ENCODE measurements around the gene ZNF438.

ZNF438 gene

GRCh38 chr10:30831426-30831825, 200.2 kb downstream of the ZNF438 start:
- Histone ChIP-seq H3K27me3 (no peaks in the 10 kb centered on the region), H3K4me1 (no peaks in the 10 kb centered on the region), H3K4me2 (no peak overlapping the region), H3K4me3 (no peak overlapping the region), H3K36me3 (no peaks in the 10 kb centered on the region; a peak in 1 of 22 replicates), H4K20me1 (no peaks in the 10 kb centered on the region; a peak in 2 of 22 replicates), H3K27ac (no peak overlapping the region), H3K9me3 (replicated peaks in 1 of 11) (no peaks in the 10 kb centered on the region), H3K9ac (no peak overlapping the region)
- TF ChIP-seq Cebpa-rat (IDR thresholded peaks at IDR 0.05): no peak

GRCh38 chr10:30830315-30831230, 201.1 kb downstream of the ZNF438 start:
- no peaks in the 10 kb centered on the region for H3K36me3 ChIP-seq
- TF ChIP-seq Cebpa-rat (IDR thresholded peaks at IDR 0.05): no peak
- H3K4me2 ChIP-seq: no peak overlapping the region
- H3K27ac ChIP-seq: no peak overlapping the region
- no peaks in the 10 kb centered on the region for H3K9me3 ChIP-seq (replicated peaks in 1 of 11)
- no peaks in the 10 kb centered on the region for H3K4me1 ChIP-seq
- no peak overlapping the region for H3K4me3 ChIP-seq
- H3K27me3 ChIP-seq: no peaks in the 10 kb centered on the region
- no peak overlapping the region for H3K9ac ChIP-seq
- H4K20me1 ChIP-seq: no peaks in the 10 kb centered on the region; a peak in 2 of 22 replicates

GRCh38 chr10:30829901-30830300, 201.8 kb downstream of the ZNF438 start:
- Histone ChIP-seq H3K4me1 (no peaks in the 10 kb centered on the region), H3K9ac (no peak overlapping the region), H3K27me3 (no peaks in the 10 kb centered on the region), H3K4me2 (no peak overlapping the region), H4K20me1 (no peaks in the 10 kb centered on the region; a peak in 2 of 22 replicates), H3K36me3 (no peaks in the 10 kb centered on the region), H3K27ac (no peak overlapping the region), H3K9me3 (replicated peaks in 1 of 11) (no peaks in the 10 kb centered on the region), H3K4me3 (no peak overlapping the region)
- no peak for TF ChIP-seq Cebpa-rat (IDR thresholded peaks at IDR 0.05)

- Histone ChIP-seq H3K27me3 (no peaks in the 10 kb centered on the region), H3K9me3 (replicated peaks in 1 of 11) (no peaks in the 10 kb centered on the region), H3K4me2 (no peak overlapping the region), H3K4me3 (no peak overlapping the region), H3K4me1 (no peaks in the 10 kb centered on the region), H3K27ac (no peak overlapping the region), H3K9ac (no peak overlapping the region), H3K36me3 (no peaks in the 10 kb centered on the region), H4K20me1 (no peaks in the 10 kb centered on the region; a peak in 2 of 22 replicates)
- no peak for TF ChIP-seq Cebpa-rat (IDR thresholded peaks at IDR 0.05)
Measured at GRCh38 chr10:30828680-30829079, 203.0 kb downstream of the ZNF438 start.

- Histone ChIP-seq H4K20me1 (no peaks in the 10 kb centered on the region; a peak in 2 of 22 replicates), H3K36me3 (no peaks in the 10 kb centered on the region), H3K27ac (no peak overlapping the region), H3K9ac (no peak overlapping the region), H3K4me3 (no peak overlapping the region), H3K9me3 (replicated peaks in 1 of 11) (no peaks in the 10 kb centered on the region), H3K4me1 (no peaks in the 10 kb centered on the region), H3K4me2 (no peak overlapping the region), H3K27me3 (no peaks in the 10 kb centered on the region)
- TF ChIP-seq Cebpa-rat (IDR thresholded peaks at IDR 0.05): no peak
Measured at GRCh38 chr10:30828164-30828563, 203.5 kb downstream of the ZNF438 start.

- H3K4me2 ChIP-seq: no peak overlapping the region
- H4K20me1 ChIP-seq: no peaks in the 10 kb centered on the region; a peak in 2 of 22 replicates
- no peaks in the 10 kb centered on the region for H3K4me1 ChIP-seq
- no peak for TF ChIP-seq Cebpa-rat (IDR thresholded peaks at IDR 0.05)
- H3K4me3 ChIP-seq: no peak overlapping the region
- no peaks in the 10 kb centered on the region for H3K36me3 ChIP-seq
- H3K27me3 ChIP-seq: no peaks in the 10 kb centered on the region
- H3K27ac ChIP-seq: no peak overlapping the region
- no peak overlapping the region for H3K9ac ChIP-seq
- no peaks in the 10 kb centered on the region for H3K9me3 ChIP-seq (replicated peaks in 1 of 11)
Measured at GRCh38 chr10:30827531-30828120, 204.0 kb downstream of the ZNF438 start.

- no peak for TF ChIP-seq Cebpa-rat (IDR thresholded peaks at IDR 0.05)
- H3K4me3 ChIP-seq: no peak overlapping the region
- no peak overlapping the region for H3K27ac ChIP-seq
- H3K9me3 ChIP-seq (replicated peaks in 1 of 11): no peaks in the 10 kb centered on the region
- H4K20me1 ChIP-seq: no peaks in the 10 kb centered on the region; a peak in 2 of 22 replicates
- H3K27me3 ChIP-seq: no peaks in the 10 kb centered on the region
- H3K36me3 ChIP-seq: no peaks in the 10 kb centered on the region
- no peak overlapping the region for H3K9ac ChIP-seq
- no peak overlapping the region for H3K4me2 ChIP-seq
- H3K4me1 ChIP-seq: no peaks in the 10 kb centered on the region
Measured at GRCh38 chr10:30826679-30827078, 205.0 kb downstream of the ZNF438 start.

- Histone ChIP-seq H3K27me3 (no peaks in the 10 kb centered on the region), H4K20me1 (no peaks in the 10 kb centered on the region), H3K9ac (no peak overlapping the region), H3K36me3 (no peaks in the 10 kb centered on the region), H3K4me2 (no peak overlapping the region), H3K9me3 (replicated peaks in 1 of 11) (no peaks in the 10 kb centered on the region), H3K27ac (no peak overlapping the region), H3K4me3 (no peak overlapping the region), H3K4me1 (no peaks in the 10 kb centered on the region)
- TF ChIP-seq Cebpa-rat (IDR thresholded peaks at IDR 0.05): no peak
Measured at GRCh38 chr10:30825495-30825894, 206.2 kb downstream of the ZNF438 start.

GRCh38 chr10:30825022-30825421, 206.6 kb downstream of the ZNF438 start:
- TF ChIP-seq Cebpa-rat (IDR thresholded peaks at IDR 0.05): no peak
- Histone ChIP-seq H3K4me1 (peaks cover 0 to 2% (median 0%) of the 10 kb centered on the region in 10 experiments; a peak in 1 of 20 replicates), H3K4me3 (no peak overlapping the region), H3K9ac (no peak overlapping the region), H3K9me3 (replicated peaks in 1 of 11) (no peaks in the 10 kb centered on the region), H3K36me3 (no peaks in the 10 kb centered on the region), H3K4me2 (no peak overlapping the region), H3K27ac (no peak overlapping the region), H4K20me1 (no peaks in the 10 kb centered on the region), H3K27me3 (no peaks in the 10 kb centered on the region)

Data from BLaER1 treated with 17β-estradiol and CSF1 and Interleukin-3, amounts not matched to agents 10 nM and 100 nM (cell line).